Measurements from ENCODE around the gene RPL15. TPM values are rescaled to one million over a fixed set of nuclear protein-coding genes. Genes with fewer than 3 reads are reported as not detected.

Gene RPL15
- total and polyA plus RNA-seq, 2 of the 8 experiments (the other 6 are each of a cell fraction or from before 2014, with no cell fraction given): 2,819 to 6,473 TPM

DNA sequence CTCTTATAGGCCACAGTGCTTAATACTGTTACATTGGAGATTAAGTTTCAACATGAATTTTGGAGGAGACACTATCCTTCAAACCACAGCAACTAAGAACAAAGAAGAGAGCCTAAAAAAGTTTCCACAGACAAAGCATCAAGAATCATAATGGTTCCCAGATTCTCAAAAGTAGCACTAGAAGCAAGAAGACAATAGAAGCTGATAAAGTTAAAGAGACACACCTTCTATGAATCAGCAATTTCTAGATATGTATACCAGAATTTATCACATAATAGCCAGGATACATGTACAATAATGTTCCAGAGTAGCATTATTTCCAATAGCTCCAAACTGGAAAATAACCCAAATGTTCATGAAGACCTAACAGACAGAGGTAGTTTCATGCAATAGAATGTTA, 12.4 kb upstream of the RPL15 start:
- no peak overlapping the region for H3K4me3 ChIP-seq (ENCODE audit: extremely low read depth in 1 of 4, insufficient read depth in 2 of 4, low read depth in 3 of 4, low read length in 4 of 4)
- no peak overlapping the region for H2BK5ac ChIP-seq (ENCODE audit: low read depth, low read length)
- no peak overlapping the region for H2BK15ac ChIP-seq (ENCODE audit: low read length)
- H3K79me1 ChIP-seq (ENCODE audit: low read depth, low read length): no peaks in the 10 kb centered on the region
- no peak overlapping the region for H2BK20ac ChIP-seq (ENCODE audit: low read length)
- H4K8ac ChIP-seq (ENCODE audit: extremely low read depth, insufficient read depth, low read length): no peak overlapping the region
- H3K27ac ChIP-seq (ENCODE audit: low read depth, low read length): no peak overlapping the region
- no peak overlapping the region for H2AFZ ChIP-seq (ENCODE audit: low read length)
- H3K9ac ChIP-seq (replicated peaks in 1 of 4; ENCODE audit: extremely low read depth in 1 of 4, low read depth in 3 of 4, low read length in 3 of 4): no peak overlapping the region
- no peak overlapping the region for H4K91ac ChIP-seq (replicated peaks; ENCODE audit: insufficient read length, low read length)
- no peak overlapping the region for H3K56ac ChIP-seq (replicated peaks; ENCODE audit: insufficient read length, low read depth, low read length)
- TF ChIP-seq POLR2A (IDR thresholded peaks at IDR 0.05; ENCODE audit: control extremely low read depth in 1 of 2, low read depth in 2 of 2, low read length in 2 of 2) (no peak), EGR1 (IDR thresholded peaks at IDR 0.05; ENCODE audit: borderline replicate concordance, low read depth, low read length) (no peak), SP1 (IDR thresholded peaks at IDR 0.05; ENCODE audit: low read depth, low read length) (no peak), SAP30 (IDR thresholded peaks at IDR 0.05; ENCODE audit: insufficient read depth, insufficient replicate concordance, low read length) (no peak)
- no peak overlapping the region for H3K14ac ChIP-seq (ENCODE audit: insufficient read length)
- H3K23me2 ChIP-seq (ENCODE audit: low read depth, low read length): no peaks in the 10 kb centered on the region
- no peaks in the 10 kb centered on the region for H3K79me2 ChIP-seq (ENCODE audit: control insufficient read depth in 1 of 2, insufficient read depth in 2 of 2, low read length in 2 of 2)
- no peak overlapping the region for H3K18ac ChIP-seq (ENCODE audit: extremely low read depth, low read length)
- H3K9me3 ChIP-seq (ENCODE audit: insufficient read depth in 2 of 2, low read depth in 1 of 2, low read length in 1 of 2): no peaks in the 10 kb centered on the region
- DNase-seq (ENCODE audit: low read depth in 1 of 2, low spot score in 2 of 2) (no peak), FAIRE-seq (no peak)
- POLR2A ChIA-PET (ENCODE audit: partially characterized antibody): interaction anchor here (8.5 kb wide), 1 partner anchor 14 kb away, joined by 81 read pairs; the partner anchor contains the start of genes NKIRAS1 and RPL15
- H3K27me3 ChIP-seq (replicated peaks in 1 of 4; ENCODE audit: control insufficient read depth in 3 of 4, extremely low read depth in 1 of 4, insufficient read depth in 3 of 4, low read length in 3 of 4): peaks cover 0 to 1% (median 0%) of the 10 kb centered on the region in 4 experiments; a peak in 1 of 7 replicates
- no peak overlapping the region for H3K23ac ChIP-seq (ENCODE audit: insufficient read length)
- no peak overlapping the region for H2AK5ac ChIP-seq (ENCODE audit: low read depth, low read length)
- H3K4me2 ChIP-seq (ENCODE audit: insufficient read depth in 1 of 2, low read depth in 2 of 2, low read length in 2 of 2): no peak overlapping the region
- no peak overlapping the region for H2BK12ac ChIP-seq (ENCODE audit: low read depth, low read length)
- CTCF ChIA-PET (ENCODE audit: partially characterized antibody): no interaction called here
- H4K20me1 ChIP-seq (replicated peaks in 1 of 2; ENCODE audit: control insufficient read depth in 1 of 2, insufficient read depth in 2 of 2, low read length in 2 of 2): no peaks in the 10 kb centered on the region
- H3K4ac ChIP-seq (replicated peaks; ENCODE audit: insufficient read length, low read depth, low read length): no peak overlapping the region
- H3K4me1 ChIP-seq (replicated peaks in 1 of 4; ENCODE audit: control insufficient read depth in 3 of 4, insufficient read depth in 4 of 4, low read length in 3 of 4): no peaks in the 10 kb centered on the region
- no peak overlapping the region for H2BK120ac ChIP-seq (replicated peaks; ENCODE audit: low read depth, low read length)
- H3K36me3 ChIP-seq (ENCODE audit: control insufficient read depth in 2 of 4, insufficient read depth in 4 of 4, low read length in 3 of 4): peaks cover 0 to 21% (median 9%) of the 10 kb centered on the region in 4 experiments; a peak in 4 of 8 replicates
- H4K5ac ChIP-seq (ENCODE audit: insufficient read length, low read depth, low read length): no peak overlapping the region

All from H1 (cell line).